MM.1S (cell line): ENCODE data around the gene CRKL.

ENCODE experiments used
- DNase-seq: peaks from one replicate; pipeline ENCODE4 v3.0.0-alpha.2; 2015
- H2AFZ ChIP-seq: fragments of 300-600 bp; sonication (generic); 2 replicates; pipeline ENCODE4 v1.6.0; 2016; ENCODE audit warnings: antibody characterized with exemption, low read length
- H3F3A ChIP-seq: fragments of 300-600 bp; sonication (generic); 2 replicates; pipeline ENCODE4 v1.6.1; 2016; ENCODE audit warnings: mild to moderate bottlenecking, antibody characterized with exemption, low read length, moderate library complexity, mixed read lengths; ENCODE audit not compliant: insufficient read depth
- H3K27ac ChIP-seq: fragments of 300-600 bp; sonication (generic); 2 replicates; pipeline ENCODE4 v1.5.1; 2016; ENCODE audit warnings: mild to moderate bottlenecking, low read length
- H3K27me3 ChIP-seq: fragments of 300-600 bp; sonication (generic); replicated peaks from 2 replicates; pipeline ENCODE4 v1.6.0; 2016; ENCODE audit warnings: low read length; ENCODE audit not compliant: insufficient read depth
- H3K36me3 ChIP-seq: fragments of 300-600 bp; sonication (generic); replicated peaks from 2 replicates; pipeline ENCODE4 v1.6.1; 2016; ENCODE audit warnings: mild to moderate bottlenecking, low read length, mixed read lengths; ENCODE audit not compliant: insufficient read depth
- H3K4me1 ChIP-seq: fragments of 300-600 bp; sonication (generic); 2 replicates; pipeline ENCODE4 v1.6.1; 2016; ENCODE audit warnings: low read length, mixed read lengths
- H3K4me2 ChIP-seq: fragments of 300-600 bp; sonication (generic); 2 replicates; pipeline ENCODE4 v1.6.0; 2016; ENCODE audit warnings: low read depth, low read length
- H3K4me3 ChIP-seq: fragments of 300-600 bp; sonication (generic); 2 replicates; pipeline ENCODE4 v1.5.1; 2016; ENCODE audit warnings: low read length, mixed read lengths
- H3K79me2 ChIP-seq: fragments of 300-600 bp; sonication (generic); 2 replicates; pipeline ENCODE4 v1.6.1; 2016; ENCODE audit warnings: mixed run types, low read length, mixed read lengths
- H3K9ac ChIP-seq: fragments of 300-600 bp; sonication (generic); 2 replicates; pipeline ENCODE4 v1.6.1; 2016; ENCODE audit warnings: low read length, mixed read lengths
- H3K9me2 ChIP-seq: fragments of 300-600 bp; sonication (generic); replicated peaks from 2 replicates; pipeline ENCODE4 v1.6.1; 2016; ENCODE audit warnings: mild to moderate bottlenecking, low read length, mixed read lengths; ENCODE audit not compliant: insufficient read depth
- H3K9me3 ChIP-seq: fragments of 300-600 bp; sonication (generic); replicated peaks from 2 replicates; pipeline ENCODE4 v1.6.1; 2016; ENCODE audit warnings: mild to moderate bottlenecking, low read length, mixed read lengths; ENCODE audit not compliant: insufficient read depth
- H4K20me1 ChIP-seq: fragments of 300-600 bp; sonication (generic); 2 replicates; pipeline ENCODE4 v1.6.1; 2016; ENCODE audit warnings: mild to moderate bottlenecking, low read length, moderate library complexity, mixed read lengths; ENCODE audit not compliant: insufficient read depth
- CTCF ChIP-seq: fragments of 300-600 bp; sonication (generic); IDR thresholded peaks from 2 replicates; pipeline ENCODE4 v1.5.1; 2016; ENCODE audit warnings: antibody characterized with exemption, low read length, mixed read lengths
- EZH2 ChIP-seq: fragments of 300-600 bp; sonication (generic); optimal IDR thresholded peaks from 2 replicates; pipeline ENCODE3; 2017; ENCODE audit warnings: low read depth, mild to moderate bottlenecking, antibody characterized with exemption, low read length, mixed read lengths
- EZH2phosphoT487 ChIP-seq: fragments of 300-600 bp; sonication (generic); IDR thresholded peaks from 2 replicates; pipeline ENCODE4 v1.6.1; 2018; ENCODE audit warnings: antibody characterized with exemption, low read length

CRKL gene

GRCh38 chr22:20953342-20953608 is 36.1 kb downstream of the CRKL start:
- H4K20me1 ChIP-seq = peaks cover 22% of the 10 kb centered on the region
- H3K27me3 ChIP-seq = no peaks in the 10 kb centered on the region
- peaks cover 9% of the 10 kb centered on the region for H3K36me3 ChIP-seq
- no peak overlapping the region for H3K9ac ChIP-seq
- no peak overlapping the region for H2AFZ ChIP-seq
- H3K27ac ChIP-seq = no peak overlapping the region
- H3F3A ChIP-seq = no peaks in the 10 kb centered on the region; the same call in 1 of the 2 replicates
- H3K4me2 ChIP-seq = no peak overlapping the region
- DNase-seq = no peak
- TF ChIP-seq EZH2phosphoT487 = no peak
- TF ChIP-seq EZH2 = no peak
- no peak for TF ChIP-seq CTCF
- no peaks in the 10 kb centered on the region for H3K9me2 ChIP-seq
- H3K9me3 ChIP-seq = no peaks in the 10 kb centered on the region
- H3K4me1 ChIP-seq = no peaks in the 10 kb centered on the region
- H3K79me2 ChIP-seq = peaks cover 53% of the 10 kb centered on the region
- H3K4me3 ChIP-seq = no peak overlapping the region

GRCh38 chr22:20953668-20954500 is 36.7 kb downstream of the CRKL start:
- peaks cover 47% of the 10 kb centered on the region for H3K79me2 ChIP-seq
- no peaks in the 10 kb centered on the region for H3K27me3 ChIP-seq
- H3K4me1 ChIP-seq = no peaks in the 10 kb centered on the region
- no peaks in the 10 kb centered on the region for H3K9me3 ChIP-seq
- H3K4me3 ChIP-seq = no peak overlapping the region
- H3K27ac ChIP-seq = no peak overlapping the region
- DNase-seq = no peak
- peaks cover 9% of the 10 kb centered on the region for H3K36me3 ChIP-seq
- TF ChIP-seq EZH2phosphoT487 = no peak
- no peak overlapping the region for H3K9ac ChIP-seq
- no peaks in the 10 kb centered on the region; the same call in 1 of the 2 replicates for H3F3A ChIP-seq
- peaks cover 16% of the 10 kb centered on the region for H4K20me1 ChIP-seq
- H3K9me2 ChIP-seq = no peaks in the 10 kb centered on the region
- H3K4me2 ChIP-seq = no peak overlapping the region
- H2AFZ ChIP-seq = no peak overlapping the region

GRCh38 chr22:20955548-20955947 is 38.3 kb downstream of the CRKL start:
- H3K9me2 ChIP-seq = no peaks in the 10 kb centered on the region
- H3K4me1 ChIP-seq = no peaks in the 10 kb centered on the region
- no peak for TF ChIP-seq CTCF
- no peak for TF ChIP-seq EZH2
- TF ChIP-seq EZH2phosphoT487 = no peak
- H3K9me3 ChIP-seq = no peaks in the 10 kb centered on the region
- no peak overlapping the region for H3K4me3 ChIP-seq
- no peak overlapping the region for H3K27ac ChIP-seq
- H3K9ac ChIP-seq = no peak overlapping the region
- peaks cover 30% of the 10 kb centered on the region for H3K79me2 ChIP-seq
- H3F3A ChIP-seq = no peaks in the 10 kb centered on the region; the same call in 1 of the 2 replicates
- DNase-seq = no peak
- no peak overlapping the region for H3K4me2 ChIP-seq
- H3K27me3 ChIP-seq = no peaks in the 10 kb centered on the region
- no peak overlapping the region for H2AFZ ChIP-seq
- H3K36me3 ChIP-seq = peaks cover 3% of the 10 kb centered on the region
- peaks cover 7% of the 10 kb centered on the region for H4K20me1 ChIP-seq
